ENCODE results near the gene ARL8A.

- TF ChIP-seq CTCF (IDR thresholded peaks at IDR 0.05) = no peak
- TF ChIP-seq POLR2AphosphoS5 (IDR thresholded peaks at IDR 0.05; ENCODE audit: insufficient read depth in 1 of 2, low read depth in 1 of 2) = no peak
These were observed 5.7 kb upstream of the ARL8A start for GRCh38 chr1:202150187-202150586.

All from vagina (tissue), 2 donors.